SU-DHL-6 (cell line): Measurements from ENCODE around the gene NUBP2.

Source experiments
- CTCF ChIP-seq: fragments of 200-600 bp; sonication (generic); IDR thresholded peaks from one replicate; pipeline ENCODE4 v1.5.1; 2017; ENCODE audit warnings: antibody characterized with exemption, mild to moderate bottlenecking, low read length, moderate library complexity; ENCODE audit not compliant: insufficient read depth, poor library complexity, severe bottlenecking
- EZH2phosphoT487 ChIP-seq: fragments of 200-600 bp; sonication (generic), shearing (Covaris generic); conservative IDR thresholded peaks from 2 replicates; pipeline ENCODE4 v1.6.1; 2018; ENCODE audit warnings: mild to moderate bottlenecking, antibody characterized with exemption, low read length, moderate library complexity, mixed read lengths

- TF ChIP-seq CTCF (no peak), EZH2phosphoT487 (no peak)
Observed at GRCh38 chr16:1812732-1813163, 30.0 kb downstream of the NUBP2 start.
